ENCODE measurements around the gene NDUFS5.
"Not testable (repeated sequence)": the region's sequence is repeated elsewhere in the genome, so short reads cannot be mapped to it uniquely, and the experiment has no call there.

Gene NDUFS5

DNA sequence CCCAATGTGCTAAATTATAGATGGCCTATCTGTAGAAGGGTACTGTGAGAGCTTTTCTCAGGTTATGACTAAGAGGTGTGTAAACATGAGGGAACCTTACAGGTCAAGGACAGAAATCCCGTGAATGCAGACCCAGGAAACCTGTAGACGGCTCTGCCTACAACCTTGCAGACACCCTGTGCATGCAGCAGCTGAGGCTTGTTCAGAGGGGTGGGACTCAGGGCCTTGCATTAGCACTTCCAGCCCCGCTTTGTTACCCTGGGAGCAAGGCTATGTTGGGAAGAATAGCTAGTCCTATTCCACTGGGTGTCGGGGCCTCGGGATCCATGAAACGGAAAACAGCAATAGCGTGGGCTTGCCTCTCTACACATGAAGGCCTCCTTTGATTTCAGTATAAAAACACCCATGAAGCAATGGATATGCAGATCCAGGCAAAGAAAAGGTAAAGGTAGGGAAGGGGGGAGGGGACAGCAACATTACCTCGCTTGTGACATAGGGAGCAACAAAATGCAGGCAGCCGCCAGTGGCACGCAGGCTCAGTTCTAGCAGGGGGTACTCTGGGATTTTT, 9.5 kb upstream of the NDUFS5 start:
- no peak for DNase-seq

DNA sequence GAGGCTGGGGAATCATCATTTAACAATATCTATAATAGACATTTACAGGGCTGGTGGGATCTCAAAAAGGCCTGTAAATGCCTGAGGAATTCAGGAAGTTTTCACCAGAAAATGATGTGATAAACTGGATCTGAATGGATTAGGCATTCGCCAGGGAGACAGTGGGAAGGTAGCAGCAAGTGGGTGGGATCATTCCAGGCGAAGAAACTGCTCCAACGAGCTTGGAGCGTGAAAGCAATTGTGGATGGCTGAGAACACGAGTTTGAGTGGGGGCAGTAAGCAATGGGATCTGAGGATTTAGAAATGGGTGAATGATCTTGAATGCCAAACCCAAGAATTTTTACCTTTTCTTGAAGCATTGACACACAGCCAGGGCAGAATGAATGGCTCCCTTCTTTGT, 8.9 kb upstream of the NDUFS5 start:
- DNase-seq, result no peak

DNA sequence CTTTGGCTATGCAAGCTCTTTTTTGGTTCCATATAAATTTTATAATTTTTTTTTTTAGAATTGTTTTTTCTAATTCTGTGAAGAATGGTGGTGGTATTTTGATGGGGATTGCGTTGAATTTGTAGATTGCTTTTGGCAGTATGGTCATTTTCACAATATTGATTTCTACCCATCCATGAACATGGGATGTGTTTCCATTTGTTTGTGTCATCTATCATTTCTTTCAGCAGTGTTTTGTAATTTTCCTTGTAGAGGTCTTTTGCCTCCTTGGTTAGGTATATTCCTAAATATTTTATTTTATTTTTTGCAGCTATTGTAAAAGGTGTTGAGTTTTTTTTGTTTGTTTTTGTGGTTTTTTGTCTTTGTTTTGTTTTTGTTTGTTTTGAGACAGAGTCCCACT, 5.7 kb upstream of the NDUFS5 start:
- not testable (repeated sequence) for DNase-seq

DNA sequence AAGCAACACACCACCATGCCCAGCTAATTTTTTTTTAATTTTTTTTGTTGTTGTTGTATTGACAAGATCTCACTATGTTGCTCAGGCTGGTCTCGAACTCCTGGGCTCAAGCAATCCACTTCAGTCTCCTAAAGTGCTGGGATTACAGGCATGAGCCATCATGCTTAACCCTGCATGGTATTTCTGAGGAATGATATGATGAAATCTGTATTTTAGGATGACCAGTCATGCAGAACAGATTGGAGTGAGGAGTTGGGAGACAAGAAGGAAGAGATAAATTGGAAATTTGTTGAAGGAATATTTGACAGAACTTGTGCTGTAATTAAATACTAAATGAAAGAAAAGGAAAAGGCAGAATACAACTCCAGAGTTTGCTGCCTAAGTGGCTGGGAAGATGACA, 4.7 kb upstream of the NDUFS5 start:
- DNase-seq, result no peak

DNA sequence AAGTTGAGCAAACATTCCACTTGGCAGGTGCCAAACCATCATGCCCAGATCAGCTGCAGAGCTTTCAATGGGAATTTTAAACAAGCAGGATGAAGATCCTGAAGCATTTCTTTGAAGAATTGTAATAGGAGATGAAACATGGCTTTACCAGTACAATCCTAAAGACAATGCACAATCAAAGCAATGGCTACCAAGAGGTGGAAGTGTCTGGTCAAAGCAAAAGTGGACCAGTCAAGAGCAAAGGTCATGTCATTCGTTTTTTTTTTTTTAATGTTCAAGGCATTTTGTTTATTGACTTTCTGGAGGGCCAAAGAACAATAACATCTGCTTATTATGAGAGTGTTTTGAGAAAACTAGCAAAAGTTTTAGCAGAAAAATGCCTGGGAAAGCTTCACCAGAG, 3.0 kb upstream of the NDUFS5 start:
- no peak for DNase-seq

DNA sequence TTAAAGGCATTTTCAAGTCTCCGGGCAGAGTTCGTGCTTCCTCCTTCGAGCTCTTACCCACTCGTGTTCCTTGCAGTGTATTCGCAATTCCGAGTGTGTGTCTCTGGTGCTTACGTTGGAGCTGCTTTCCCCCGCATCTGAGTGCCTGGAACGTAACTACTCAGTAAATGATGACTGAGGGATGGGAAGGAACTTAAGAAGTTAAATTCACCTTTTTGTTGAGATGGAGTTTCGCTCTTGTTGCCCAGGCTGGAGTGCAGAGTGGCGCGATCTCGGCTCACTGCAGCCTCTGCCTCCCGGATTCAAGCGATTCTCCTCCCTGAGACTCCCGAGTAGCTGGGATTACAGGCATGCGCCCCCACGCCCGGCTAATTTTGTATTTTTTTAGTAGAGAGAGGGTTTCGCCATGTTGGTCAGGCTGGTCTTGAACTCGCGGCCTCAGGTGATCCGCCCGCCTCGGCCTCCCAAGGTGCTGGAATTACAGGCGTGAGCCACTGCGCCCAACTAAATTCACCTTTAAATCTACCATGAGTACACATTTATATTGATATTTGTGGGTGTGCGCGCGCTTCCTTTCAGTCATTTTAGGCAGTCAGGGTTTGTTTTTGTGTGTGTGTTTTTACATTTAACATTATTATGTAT, 837 bp downstream of the NDUFS5 start:
- no peak for DNase-seq

DNA sequence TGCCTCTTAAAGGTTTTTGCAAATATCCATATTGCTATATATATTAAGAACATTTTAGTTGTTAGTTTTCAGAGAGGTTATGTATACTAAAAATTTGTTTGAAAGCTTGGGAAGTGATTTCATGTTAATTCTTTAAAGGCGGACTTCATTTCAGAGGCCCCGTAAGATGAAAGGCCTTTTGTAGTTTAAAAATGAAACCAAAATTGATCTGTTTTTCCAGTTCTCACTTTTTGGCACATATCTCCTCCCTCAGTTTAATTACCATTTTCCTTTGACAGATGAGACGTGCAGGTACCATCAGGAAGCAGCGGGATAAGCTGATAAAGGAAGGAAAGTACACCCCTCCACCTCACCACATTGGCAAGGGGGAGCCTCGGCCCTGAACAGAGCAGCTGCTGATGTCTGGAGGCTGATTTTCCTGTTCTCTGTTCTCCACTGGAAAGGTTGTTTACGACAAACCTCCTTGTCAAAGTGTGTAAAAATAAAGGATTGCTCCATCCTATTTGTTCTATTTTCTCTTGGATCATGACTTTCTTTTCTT, 8.0 kb downstream of the NDUFS5 start:
- DNase-seq, result no peak

DNA sequence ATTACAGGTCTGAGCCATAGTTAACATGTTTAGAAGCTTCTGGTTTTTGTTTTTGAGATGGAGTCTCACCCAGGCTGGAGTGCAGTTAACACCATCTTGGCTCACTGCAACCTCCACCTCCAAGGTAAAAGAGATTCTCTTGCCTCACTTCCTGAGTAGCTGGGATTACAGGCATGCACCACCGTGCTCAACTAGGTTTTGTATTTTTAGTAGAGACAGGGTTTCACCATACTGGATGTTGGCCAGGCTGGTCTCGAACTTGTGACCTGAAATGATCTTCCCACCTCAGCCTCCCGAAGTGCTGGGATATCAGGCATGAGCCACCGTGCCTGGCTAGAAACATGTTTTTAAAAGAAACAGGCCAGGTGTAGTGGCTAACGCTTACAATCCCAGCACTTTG, 10.5 kb downstream of the NDUFS5 start:
- DNase-seq, result no peak

DNA sequence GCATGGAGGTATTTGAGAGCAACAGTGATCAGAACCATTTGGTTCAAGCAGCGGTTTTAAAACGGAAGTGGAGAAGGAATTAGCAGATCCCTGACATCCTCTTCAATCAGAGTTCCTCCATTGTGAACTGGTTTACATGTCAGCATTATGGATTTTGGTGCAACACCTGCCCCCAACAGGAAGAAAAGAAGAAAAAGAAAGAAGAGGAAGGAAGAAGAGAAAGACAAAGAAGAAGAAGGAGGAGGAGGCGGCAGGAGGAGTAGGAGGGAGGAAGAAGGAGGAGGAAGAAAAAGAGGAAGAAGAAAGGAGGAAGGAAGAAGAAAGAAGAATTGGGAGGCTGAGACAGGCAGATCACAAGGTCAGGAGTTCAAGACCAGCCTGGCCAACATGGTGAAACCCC, 17.4 kb downstream of the NDUFS5 start:
- peak; percentile 25 for DNase-seq

DNA sequence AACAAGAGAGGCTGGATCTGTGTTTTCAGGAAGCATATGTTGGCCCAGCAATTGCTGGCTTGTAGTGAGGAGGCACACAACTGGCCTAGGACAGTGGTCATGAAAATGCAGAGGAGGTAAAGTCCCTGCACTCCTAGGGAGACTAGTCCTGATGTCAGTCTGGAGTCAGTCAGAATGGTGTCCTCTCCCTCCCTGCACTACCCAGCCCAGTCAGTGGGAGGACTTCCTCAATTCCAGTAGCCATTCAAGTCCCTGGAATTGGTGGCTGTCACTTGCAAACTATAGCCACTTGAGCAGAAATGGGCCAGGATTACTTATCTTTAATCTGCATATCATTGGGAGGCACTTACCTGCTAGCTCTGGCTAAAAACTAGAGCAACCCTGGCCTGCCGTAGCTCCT, 18.6 kb downstream of the NDUFS5 start:
- DNase-seq, result peak; percentile 57

DNA sequence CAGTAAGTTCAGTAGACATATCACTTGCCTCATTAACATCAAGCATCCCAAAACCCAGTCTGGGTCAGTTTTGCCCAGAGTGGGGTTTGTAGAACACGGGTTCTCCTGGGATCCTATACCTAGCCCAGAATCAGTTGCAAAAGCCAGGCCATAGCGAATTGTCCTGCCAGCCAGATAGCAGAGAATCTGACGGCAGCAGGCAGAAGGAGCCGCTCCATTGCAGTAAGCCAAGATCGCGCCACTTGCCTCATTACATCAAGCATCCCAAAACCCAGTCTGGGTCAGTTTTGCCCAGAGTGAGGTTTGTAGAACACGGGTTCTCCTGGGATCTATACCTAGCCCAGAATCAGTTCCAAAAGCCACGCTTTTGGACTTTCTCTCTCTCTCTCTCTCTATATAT, 19.1 kb downstream of the NDUFS5 start:
- DNase-seq, result no peak

DNA sequence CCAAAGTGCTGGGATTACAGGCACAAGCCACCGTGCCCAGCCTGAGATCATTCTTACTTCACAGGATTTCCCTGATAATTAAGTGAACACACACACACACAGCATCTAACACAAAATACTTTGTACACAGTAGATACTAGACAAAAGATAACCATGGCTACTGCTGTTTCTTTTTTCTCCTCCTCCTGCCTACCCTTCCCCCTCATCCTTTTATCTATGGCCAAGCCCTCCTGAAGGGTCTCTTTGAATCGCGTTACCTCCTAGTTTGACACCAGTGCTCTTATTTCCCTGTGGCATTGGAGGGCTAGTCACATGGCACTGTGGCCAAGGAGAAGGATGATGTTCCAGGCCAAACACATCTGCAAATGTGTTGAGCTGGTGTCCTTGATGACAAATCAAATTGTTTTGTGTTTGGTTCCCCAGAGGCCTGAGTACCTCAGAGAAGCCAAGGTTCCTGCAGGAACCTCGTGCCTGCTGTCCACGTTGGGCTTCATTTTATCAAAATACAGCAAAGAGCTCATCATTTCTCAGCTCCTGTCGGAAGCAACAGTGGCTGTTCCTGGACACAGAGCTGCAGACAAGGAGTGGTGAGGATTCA, 20.6 kb downstream of the NDUFS5 start:
- no peak for DNase-seq

DNA sequence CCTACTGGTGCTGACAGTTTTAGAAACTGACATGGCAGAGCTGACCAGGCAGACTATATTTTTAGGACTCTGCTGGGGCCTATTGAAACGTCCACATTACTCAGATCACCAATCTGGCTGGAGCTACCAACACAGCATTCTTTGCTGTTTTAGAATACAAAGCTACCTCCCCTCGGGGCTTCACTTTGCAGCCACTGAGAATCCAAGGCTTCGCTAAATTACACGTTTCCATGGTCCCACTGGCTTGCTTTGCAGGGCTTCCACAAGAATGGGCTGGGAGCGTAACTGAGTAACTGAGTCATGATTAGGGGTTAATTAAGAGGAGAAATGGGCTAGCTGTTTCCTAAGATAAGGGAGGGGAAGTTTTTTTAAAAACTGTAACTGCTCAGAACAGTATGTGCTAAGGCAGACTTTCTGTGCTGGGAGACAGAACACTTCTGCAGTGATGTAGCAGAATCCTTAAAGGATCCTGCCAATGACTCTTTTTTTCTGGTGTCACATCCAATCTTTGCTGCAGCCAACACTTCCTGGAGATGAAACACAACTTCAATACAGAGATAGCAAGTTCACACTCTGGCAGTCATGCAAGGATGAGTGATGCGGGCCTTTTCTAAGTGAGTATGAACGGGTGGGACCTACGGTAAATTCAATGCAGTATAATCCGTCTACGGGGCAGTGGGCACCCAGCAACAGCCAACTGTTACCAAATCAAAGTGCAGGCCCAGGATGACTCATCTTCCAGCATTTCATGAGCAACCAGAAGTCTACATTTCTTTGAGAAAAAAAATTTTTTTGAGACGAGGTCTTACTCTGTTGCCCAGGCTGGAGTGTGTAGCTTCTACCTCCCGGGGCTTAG, 21.5 kb downstream of the NDUFS5 start:
- DNase-seq, result peak; percentile 33

DNA sequence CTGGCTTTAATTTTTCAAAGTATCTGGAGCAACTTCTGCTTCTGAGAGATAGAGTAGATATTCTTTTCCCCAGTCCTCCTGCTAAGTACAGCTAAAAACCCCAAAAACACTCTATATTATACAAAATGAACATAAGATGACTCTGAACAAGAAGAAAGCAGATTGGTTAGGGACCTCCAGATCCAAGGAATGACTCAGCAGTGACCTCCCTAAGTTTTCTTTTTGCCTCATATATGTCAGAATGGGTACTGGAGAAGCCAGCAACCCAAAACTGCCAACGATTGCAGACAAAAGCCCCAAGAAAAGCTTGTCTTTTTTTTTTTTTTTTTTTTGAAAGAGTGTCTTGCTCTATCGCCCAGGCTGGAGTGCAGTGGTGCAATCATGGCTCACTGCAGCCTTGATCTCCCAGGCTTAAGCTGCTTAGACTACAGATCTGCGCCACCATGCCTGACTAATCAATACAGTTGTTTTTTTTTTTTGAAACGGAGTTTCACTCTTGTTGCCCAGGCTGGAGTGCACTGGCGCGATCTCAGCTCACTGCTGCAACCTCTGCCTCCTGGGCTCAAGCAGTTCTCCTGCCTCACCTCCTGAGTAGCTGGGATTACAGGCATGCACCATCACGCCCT, 22.7 kb downstream of the NDUFS5 start:
- no peak for DNase-seq

DNA sequence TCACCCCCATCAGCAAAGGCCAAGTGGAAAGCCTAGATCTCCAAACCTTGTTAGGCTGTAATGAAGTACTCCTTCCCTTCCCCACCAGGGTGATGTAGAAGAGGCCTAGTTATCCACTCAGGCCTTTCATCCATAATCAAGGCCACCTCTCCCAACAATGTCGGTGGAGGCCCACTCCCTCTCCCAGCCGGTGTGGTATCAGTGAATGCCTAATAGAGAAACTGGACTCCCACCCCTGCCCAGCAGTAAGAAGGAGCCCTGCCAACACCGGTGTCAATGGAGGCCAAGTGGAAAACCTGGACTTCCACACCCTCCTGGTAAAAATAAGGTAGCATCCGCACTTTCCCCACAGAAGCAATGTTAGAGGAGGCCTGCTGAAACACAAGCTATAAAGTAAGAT, 23.9 kb downstream of the NDUFS5 start:
- no peak for DNase-seq

DNA sequence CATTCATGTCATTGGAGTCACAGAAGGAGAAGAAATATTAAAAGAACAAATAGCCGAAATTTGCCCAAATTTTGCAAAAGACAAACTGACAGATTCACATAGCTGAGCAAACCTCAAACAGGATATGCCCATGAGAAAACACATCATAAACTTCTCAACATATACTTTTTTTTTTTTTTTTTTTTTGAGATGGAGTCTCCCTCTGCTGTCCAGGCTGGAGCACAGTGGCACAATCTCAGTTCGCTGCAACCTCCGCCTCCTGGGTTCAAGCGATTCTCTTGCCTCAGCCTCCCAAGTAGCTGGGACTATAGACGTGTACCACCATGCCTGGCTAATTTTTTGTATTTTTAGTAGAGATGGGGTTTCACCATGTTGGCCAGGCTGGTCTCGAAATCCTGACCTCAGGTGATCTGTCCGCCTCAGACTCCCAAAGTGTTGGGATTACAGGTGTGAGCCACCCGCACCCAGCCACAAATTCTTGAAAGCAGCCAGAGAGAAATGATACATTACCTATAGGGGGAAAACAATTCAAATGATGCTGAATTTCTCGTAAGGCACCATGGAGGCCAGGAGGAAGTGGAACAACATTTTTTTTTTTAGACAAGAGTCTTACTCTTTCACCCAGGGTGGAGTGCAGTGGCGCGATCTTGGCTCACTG, 25.2 kb downstream of the NDUFS5 start:
- not testable (repeated sequence) for DNase-seq

DNA sequence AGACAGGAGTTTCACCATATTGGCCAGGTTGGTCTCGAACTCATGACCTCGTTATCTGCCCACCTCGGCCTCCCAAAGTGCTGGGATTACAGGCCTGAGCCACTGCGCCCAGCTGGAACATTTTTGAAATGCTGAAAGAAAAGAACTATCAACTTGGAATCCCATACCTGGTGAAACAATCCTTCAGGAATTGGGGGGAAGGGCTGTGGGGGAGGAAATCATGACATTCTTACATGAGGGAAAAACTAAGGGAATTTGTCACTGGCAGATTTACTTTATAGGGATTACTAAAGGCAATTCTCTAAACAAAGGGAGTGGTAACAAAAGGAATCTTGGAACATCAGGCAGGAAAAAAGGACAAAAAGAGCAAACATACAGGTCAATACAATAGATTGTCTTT, 25.8 kb downstream of the NDUFS5 start:
- DNase-seq, result no peak

DNA sequence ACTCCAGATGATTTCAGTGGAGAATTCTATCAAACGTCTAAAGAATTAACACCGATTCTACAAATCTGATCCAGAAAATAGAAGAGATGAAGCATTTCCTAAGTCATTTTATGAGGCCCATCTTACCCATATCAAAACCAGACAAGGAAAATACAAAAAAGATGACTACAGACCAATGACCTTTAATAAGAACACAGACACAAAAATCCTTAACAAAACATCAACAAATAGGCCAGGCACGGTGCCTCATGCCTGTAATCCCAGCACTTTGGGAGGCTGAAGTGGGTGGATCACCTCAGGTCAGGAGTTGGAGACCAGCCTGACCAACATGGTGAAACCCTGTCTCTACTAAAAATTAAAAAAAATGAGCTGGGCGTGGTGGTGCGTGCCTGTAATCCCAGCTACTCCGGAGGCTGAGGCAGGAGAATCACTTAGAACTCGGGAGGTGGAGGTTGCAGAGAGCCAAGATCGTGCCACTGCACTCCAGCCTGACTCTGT, 29.1 kb downstream of the NDUFS5 start:
- DNase-seq, result not testable (repeated sequence)

DNA sequence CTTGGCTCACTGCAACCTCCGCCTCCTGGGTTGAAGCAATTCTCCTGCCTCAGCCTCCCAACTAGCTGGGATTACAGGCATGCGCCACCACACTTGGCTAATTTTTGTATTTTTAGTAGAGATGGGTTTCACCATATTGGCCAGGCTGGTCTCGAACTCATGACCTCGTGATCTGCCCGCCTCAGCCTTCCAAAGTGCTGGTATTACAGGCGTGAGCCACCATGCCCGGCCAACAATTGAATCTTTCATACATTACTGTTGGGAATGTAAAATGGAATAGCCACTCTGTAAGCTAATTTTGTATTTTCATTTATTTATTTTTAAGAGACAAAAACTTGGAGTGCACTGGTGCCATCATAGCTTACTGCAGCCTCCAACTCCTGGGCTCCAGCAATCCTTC, 35.4 kb downstream of the NDUFS5 start:
- DNase-seq, result not testable (repeated sequence)

DNA sequence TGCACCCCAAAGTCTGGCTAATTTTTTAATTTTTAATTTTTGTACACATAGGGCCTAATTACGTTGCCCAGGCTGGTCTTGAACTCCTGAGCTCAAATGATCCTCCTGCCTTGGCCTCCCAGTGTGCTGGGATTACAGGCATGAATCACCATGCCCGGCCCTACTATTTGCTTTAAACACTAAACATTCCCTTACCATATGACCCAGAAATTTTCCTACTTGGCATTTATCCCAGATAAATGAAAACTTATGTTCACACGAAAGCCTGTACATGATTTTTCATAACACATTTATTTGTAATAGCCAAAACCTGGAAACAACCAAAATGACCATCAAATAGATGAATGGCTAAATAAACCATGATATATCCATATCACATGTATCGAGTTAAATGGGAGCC, 35.8 kb downstream of the NDUFS5 start:
- no peak for DNase-seq

DNA sequence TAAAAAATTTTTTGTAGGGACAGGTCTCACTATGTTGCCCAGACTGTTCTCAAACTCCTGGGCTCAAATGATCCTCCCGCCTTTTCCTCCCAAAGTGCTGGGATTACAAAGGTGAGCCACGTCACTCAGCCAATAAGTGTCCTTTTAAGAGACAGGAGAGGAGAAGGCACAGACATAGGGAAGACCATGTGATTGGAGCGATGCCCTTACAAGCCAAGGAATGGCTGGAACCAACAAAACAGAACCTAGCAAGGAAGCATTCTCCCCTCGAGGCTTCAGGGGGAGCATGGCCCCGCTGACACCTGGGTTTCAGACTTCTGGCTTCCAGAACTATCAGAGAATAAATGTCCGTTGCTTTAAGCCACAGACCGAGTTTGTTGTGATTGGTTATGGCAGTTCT, 37.0 kb downstream of the NDUFS5 start:
- peak; percentile 45 for DNase-seq

DNA sequence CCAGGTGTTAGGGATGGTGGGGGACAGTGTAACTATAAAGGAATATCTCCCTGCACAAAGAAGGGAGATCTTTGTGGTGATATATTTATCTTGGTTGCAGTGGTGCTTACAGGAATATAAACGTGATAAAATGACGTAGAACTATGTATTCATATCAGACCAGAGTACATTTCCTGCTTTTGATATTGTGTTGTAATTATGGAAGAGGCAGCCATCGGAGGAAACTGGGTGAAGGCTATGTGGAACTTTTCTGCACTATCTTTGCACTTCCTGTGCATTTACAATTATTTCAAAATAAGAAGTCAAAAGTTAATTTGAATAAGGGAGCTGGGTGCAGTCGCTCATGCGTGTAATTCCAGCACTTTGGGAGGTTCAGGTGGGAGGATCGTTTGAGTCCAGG, 37.6 kb downstream of the NDUFS5 start:
- DNase-seq, result peak; percentile 45
